Naive thymus-derived CD8-positive, alpha-beta T cell (primary cell): ENCODE results near the gene NKX6-1. TPM values are rescaled to one million over a fixed set of nuclear protein-coding genes. Genes with fewer than 3 reads are reported as not detected.
A peak's percentile ranks its signal among the peaks of the same experiment; 100 is the strongest.

Source experiments
- ATAC-seq, 2 donors: fragments of 150-1000 bp; cut with Tn5 transposase in 1 of 2; sonication (Bioruptor Pico), chemical (Tn5 transposase) in 1 of 2; 1 replicate in 1 of 2; 2 replicates in 1 of 2; pipeline ENCODE4 v1.10.0; 2021; ENCODE audit warnings: mild to moderate bottlenecking in 2 of 2, moderate library complexity in 2 of 2
- POLR2A ChIA-PET: fragments of 350-600 bp; sonication (Branson Sonifier 250); formaldehyde crosslinking; loops from one replicate; lab custom pipeline; 2021; ENCODE audit warnings: antibody characterized with exemption; lab: Charles Lee
- DNase-seq, 10 donors: peaks; one replicate each; pipeline versions ENCODE4 v3.0.0 to v3.0.0-alpha.2; 2020 to 2022
- H3K27ac Mint-ChIP-seq, 10 donors: one replicate each; pipeline ENCODE4 v1.8.0; 2020 to 2022; ENCODE audit warnings: mild to moderate bottlenecking in 10 of 10, mixed read lengths in 10 of 10, moderate library complexity in 4 of 10, inconsistent platforms in 1 of 10
- H3K27me3 Mint-ChIP-seq, 5 donors: one replicate each; pipeline ENCODE4 v1.8.0; 2021 to 2022; ENCODE audit warnings: mixed read lengths in 5 of 5
- H3K36me3 Mint-ChIP-seq, 3 donors: one replicate each; pipeline ENCODE4 v1.8.0; 2020 to 2022; ENCODE audit warnings: mixed read lengths in 3 of 3, mild to moderate bottlenecking in 2 of 3, inconsistent platforms in 1 of 3
- H3K4me1 Mint-ChIP-seq, 4 donors: one replicate each; pipeline ENCODE4 v1.8.0; 2021 to 2022; ENCODE audit warnings: mixed read lengths in 4 of 4
- H3K4me3 Mint-ChIP-seq, 10 donors: one replicate each; pipeline ENCODE4 v1.8.0; 2020 to 2022; ENCODE audit warnings: mild to moderate bottlenecking in 10 of 10, mixed read lengths in 10 of 10, moderate library complexity in 6 of 10, inconsistent platforms in 1 of 10
- H3K9me3 Mint-ChIP-seq, 9 donors: one replicate each; pipeline ENCODE4 v1.8.0; 2020 to 2022; ENCODE audit warnings: mixed read lengths in 9 of 9, mild to moderate bottlenecking in 3 of 9, inconsistent platforms in 1 of 9, moderate library complexity in 1 of 9
- polyA plus RNA-seq, 3 donors: library from polyadenylated mRNA; unstranded; fragments of 300-500 nt; fragmentation: Illumina TruSeq; gene quantifications; one replicate each; pipeline ENCODE4 v1.2.3, GENCODE V29; 2021
- total RNA-seq, 8 experiments: library from RNA in 2 of 8; stranded (reverse) in 2 of 8; gene quantifications; one replicate each; pipeline ENCODE4 v1.2.3 and lab custom pipeline; 2021 to 2026

The NKX6-1 gene
- total and polyA plus RNA-seq, 5 experiments from 2014 or later = not detected

DNA sequence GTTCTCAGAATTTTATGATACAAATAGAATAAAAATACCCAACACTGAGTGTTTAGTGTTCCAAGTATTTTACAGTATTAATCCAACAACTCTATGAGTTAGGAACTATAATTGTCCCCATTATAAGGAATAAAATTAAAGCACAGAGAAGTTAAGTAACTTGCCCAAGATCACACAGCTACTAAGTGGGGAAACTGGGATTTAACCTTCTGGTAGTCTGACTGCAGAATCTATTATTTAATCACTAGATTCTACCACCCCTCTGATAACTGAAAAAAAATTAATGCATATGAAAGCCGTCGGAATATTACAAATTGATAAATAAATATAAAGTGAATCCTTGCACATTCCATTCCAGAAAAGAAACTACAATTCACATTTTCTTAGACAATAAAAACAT is 5.7 kb upstream of the NKX6-1 start:
- Mint-ChIP-seq H3K27ac (no peak overlapping the region), H3K36me3 (peaks cover 7 to 24% (median 8%) of the 10 kb centered on the region in 3 donors), H3K4me3 (no peak overlapping the region), H3K4me1 (peaks cover 2 to 11% (median 6%) of the 10 kb centered on the region in 4 donors), H3K27me3 (peaks cover 65 to 84% (median 75%) of the 10 kb centered on the region in 5 donors), H3K9me3 (peaks cover 0 to 49% (median 9%) of the 10 kb centered on the region in 9 donors)
- POLR2A ChIA-PET = no interaction called here
- ATAC-seq = no peak
- DNase-seq = no peak

DNA sequence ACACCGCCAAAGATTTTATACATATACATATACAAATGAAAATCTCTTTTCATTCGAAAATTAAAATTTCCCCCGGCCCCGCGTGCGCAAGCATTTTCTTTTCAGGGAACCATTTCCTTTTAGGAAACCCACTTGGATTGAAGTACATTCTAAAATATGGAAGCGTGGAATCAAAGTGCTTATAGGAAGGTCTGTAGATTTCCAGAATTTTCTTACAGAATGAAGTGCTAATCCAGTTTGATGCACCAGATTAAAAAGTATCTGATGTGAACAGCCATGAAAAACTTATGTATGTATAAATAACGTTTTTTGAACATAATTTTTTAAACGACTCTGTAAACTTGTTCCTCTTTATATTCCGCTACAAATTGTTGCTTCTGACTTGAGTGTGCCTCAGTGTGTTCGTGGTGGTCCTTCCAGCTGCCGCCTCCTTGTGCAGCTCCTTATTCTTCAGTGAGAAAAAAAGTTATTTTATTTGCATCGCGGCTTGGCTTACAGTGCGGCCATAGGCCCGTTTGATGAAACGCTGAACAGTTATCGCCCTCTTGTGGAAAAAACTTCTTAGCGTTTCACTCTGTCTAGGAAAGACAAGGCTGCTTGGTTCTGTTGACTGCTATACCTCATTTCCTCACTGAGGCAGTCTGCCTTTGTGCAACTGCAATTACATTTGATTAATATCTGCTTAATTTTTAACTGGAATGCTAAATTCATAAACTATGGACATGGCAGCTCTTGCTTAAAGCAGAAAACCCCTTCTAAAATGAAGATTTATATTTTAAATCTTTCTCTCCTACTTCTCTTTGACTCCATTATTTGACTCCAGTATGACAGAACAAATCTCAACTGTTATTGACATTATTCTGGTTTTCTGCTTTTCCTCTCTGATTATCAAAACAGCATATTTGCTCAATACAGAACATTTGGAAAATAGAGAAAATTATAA is 4.7 kb upstream of the NKX6-1 start:
- Mint-ChIP-seq H3K9me3 (peaks cover 0 to 51% (median 9%) of the 10 kb centered on the region in 9 donors), H3K4me1 (peaks cover 5 to 21% (median 14%) of the 10 kb centered on the region in 4 donors), H3K36me3 (peaks cover 8 to 25% (median 12%) of the 10 kb centered on the region in 3 donors), H3K4me3 (no peak overlapping the region), H3K27ac (peak overlapping the region in 1 of 10 donors; percentile 53), H3K27me3 (peaks cover 66 to 89% (median 78%) of the 10 kb centered on the region in 5 donors)
- ATAC-seq (peak; percentile 67 to 68), DNase-seq (peak in 1 of 10 donors; percentile 35)
- POLR2A ChIA-PET = no interaction called here

DNA sequence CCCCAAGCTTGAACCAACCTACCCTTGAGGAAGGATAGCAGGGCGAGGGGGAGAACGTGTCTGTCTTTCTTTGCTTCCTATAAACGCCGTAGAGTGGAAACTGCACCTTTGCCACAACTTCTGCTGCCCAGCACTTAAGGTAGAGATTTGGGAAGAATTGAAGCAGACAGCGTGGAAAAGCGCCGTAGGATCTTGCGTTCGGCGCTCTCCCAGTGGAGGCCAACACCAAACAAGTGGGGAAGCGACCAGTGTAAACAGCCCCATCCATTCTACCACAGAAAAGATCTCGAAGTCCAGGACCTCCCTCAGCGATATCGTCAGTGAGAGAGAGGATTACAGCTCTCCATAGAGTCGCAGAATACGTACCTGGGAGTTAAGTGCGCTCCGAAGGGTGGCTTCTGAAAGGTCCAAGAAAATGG is 3.9 kb upstream of the NKX6-1 start:
- DNase-seq = no peak
- Mint-ChIP-seq H3K4me1 (peaks cover 8 to 27% (median 19%) of the 10 kb centered on the region in 4 donors), H3K27me3 (peaks cover 61 to 88% (median 74%) of the 10 kb centered on the region in 5 donors), H3K9me3 (peaks cover 0 to 51% (median 9%) of the 10 kb centered on the region in 9 donors), H3K4me3 (no peak overlapping the region), H3K36me3 (peaks cover 8 to 25% (median 12%) of the 10 kb centered on the region in 3 donors), H3K27ac (peak overlapping the region in 1 of 10 donors; percentile 35)
- ATAC-seq = no peak
- POLR2A ChIA-PET = no interaction called here

- POLR2A ChIA-PET = no interaction called here
- no peak for DNase-seq
- no peak overlapping the region for H3K4me3 Mint-ChIP-seq
Observed at GRCh38 chr4:84502333-84502954, 3.4 kb upstream of the NKX6-1 start.

DNA sequence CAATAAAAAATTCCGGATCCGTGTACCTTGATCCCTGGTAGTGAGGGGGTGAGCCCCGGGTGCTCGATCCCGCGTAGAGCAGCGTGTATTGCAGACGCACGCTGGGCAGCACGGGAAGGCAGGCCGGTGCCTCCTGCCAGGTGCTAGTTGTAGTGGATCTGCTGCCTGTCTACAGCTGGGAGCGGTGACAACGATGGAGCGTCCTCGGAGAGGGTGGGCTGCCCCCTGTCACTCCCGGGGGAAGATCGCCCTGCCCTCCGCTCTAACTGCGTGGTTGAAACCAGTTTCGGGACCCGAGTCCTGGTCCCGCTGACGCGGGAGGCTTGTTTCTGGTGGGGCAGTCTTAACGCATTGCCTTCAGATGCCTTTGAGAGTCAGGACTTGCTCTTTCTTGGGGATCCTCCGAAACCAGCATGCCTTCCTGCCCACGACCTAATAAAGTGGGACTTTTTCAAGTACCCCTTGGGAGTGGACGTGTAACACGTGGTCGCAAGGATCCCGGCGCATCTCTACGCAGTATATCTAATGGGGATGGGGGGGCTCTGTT is 2.7 kb upstream of the NKX6-1 start:
- DNase-seq (no peak), ATAC-seq (no peak)
- Mint-ChIP-seq H3K27ac (peak overlapping the region in 2 of 10 donors; percentile 2 to 69), H3K4me3 (no peak overlapping the region), H3K36me3 (peaks cover 8 to 25% (median 12%) of the 10 kb centered on the region in 3 donors), H3K4me1 (peaks cover 9 to 33% (median 24%) of the 10 kb centered on the region in 4 donors), H3K9me3 (peaks cover 0 to 51% (median 9%) of the 10 kb centered on the region in 9 donors), H3K27me3 (peaks cover 61 to 86% (median 73%) of the 10 kb centered on the region in 5 donors)
- POLR2A ChIA-PET = no interaction called here

More at GRCh38 chr4:84502333-84502954, 3.4 kb upstream of the NKX6-1 start:
- peaks cover 8 to 25% (median 12%) of the 10 kb centered on the region in 3 donors for H3K36me3 Mint-ChIP-seq
- no peak for ATAC-seq
- H3K9me3 Mint-ChIP-seq = peaks cover 0 to 51% (median 9%) of the 10 kb centered on the region in 9 donors
- peaks cover 8 to 27% (median 19%) of the 10 kb centered on the region in 4 donors for H3K4me1 Mint-ChIP-seq
- H3K27ac Mint-ChIP-seq = peak overlapping the region in 1 of 10 donors; percentile 35
- H3K27me3 Mint-ChIP-seq = peaks cover 56 to 83% (median 69%) of the 10 kb centered on the region in 5 donors

DNA sequence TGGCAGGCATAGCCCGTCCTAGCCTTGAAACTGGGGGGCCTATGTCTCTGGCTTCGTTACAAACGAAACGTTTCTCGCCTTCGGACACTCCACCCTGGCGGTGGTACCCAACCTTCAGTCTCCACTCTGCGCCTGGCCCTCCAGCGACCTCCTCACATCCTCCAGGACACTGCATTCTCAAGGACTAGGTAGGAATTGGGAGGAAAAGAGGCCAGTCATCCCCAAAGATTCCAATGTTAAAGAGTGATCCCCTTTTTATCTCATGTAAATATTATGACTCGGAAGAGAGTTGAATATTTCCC is 2.1 kb upstream of the NKX6-1 start:
- Mint-ChIP-seq H3K27me3 (peaks cover 62 to 87% (median 78%) of the 10 kb centered on the region in 5 donors), H3K27ac (no peak overlapping the region), H3K36me3 (peaks cover 8 to 25% (median 12%) of the 10 kb centered on the region in 3 donors), H3K4me3 (no peak overlapping the region), H3K4me1 (peaks cover 11 to 38% (median 26%) of the 10 kb centered on the region in 4 donors), H3K9me3 (peaks cover 0 to 51% (median 9%) of the 10 kb centered on the region in 9 donors)
- no peak for DNase-seq
- POLR2A ChIA-PET = no interaction called here
- ATAC-seq = no peak

GRCh38 chr4:84500386-84501201 is 1.5 kb upstream of the NKX6-1 start:
- peak overlapping the region in 1 of 10 donors; percentile 14 for H3K27ac Mint-ChIP-seq
- ATAC-seq (no peak), DNase-seq (no peak)
- H3K9me3 Mint-ChIP-seq = peaks cover 0 to 54% (median 10%) of the 10 kb centered on the region in 9 donors
- peaks cover 8 to 26% (median 14%) of the 10 kb centered on the region in 3 donors for H3K36me3 Mint-ChIP-seq
- POLR2A ChIA-PET = no interaction called here
- H3K4me1 Mint-ChIP-seq = peaks cover 11 to 38% (median 26%) of the 10 kb centered on the region in 4 donors
- H3K27me3 Mint-ChIP-seq = peaks cover 62 to 87% (median 78%) of the 10 kb centered on the region in 5 donors
- H3K4me3 Mint-ChIP-seq = peak overlapping the region in 8 of 10 donors; percentile 1 to 90 (median 56)

GRCh38 chr4:84499624-84499982 is 511 bp upstream of the NKX6-1 start:
- no peak for DNase-seq
- POLR2A ChIA-PET = no interaction called here
- Mint-ChIP-seq H3K4me3 (peak overlapping the region in 9 of 10 donors; percentile 22 to 90 (median 63)), H3K36me3 (peaks cover 9 to 32% (median 20%) of the 10 kb centered on the region in 3 donors), H3K4me1 (peaks cover 11 to 38% (median 27%) of the 10 kb centered on the region in 4 donors), H3K27ac (peak overlapping the region in 2 of 10 donors; percentile 5 to 75), H3K9me3 (peaks cover 0 to 62% (median 16%) of the 10 kb centered on the region in 9 donors), H3K27me3 (peaks cover 65 to 92% (median 82%) of the 10 kb centered on the region in 5 donors)
- ATAC-seq = no peak

DNA sequence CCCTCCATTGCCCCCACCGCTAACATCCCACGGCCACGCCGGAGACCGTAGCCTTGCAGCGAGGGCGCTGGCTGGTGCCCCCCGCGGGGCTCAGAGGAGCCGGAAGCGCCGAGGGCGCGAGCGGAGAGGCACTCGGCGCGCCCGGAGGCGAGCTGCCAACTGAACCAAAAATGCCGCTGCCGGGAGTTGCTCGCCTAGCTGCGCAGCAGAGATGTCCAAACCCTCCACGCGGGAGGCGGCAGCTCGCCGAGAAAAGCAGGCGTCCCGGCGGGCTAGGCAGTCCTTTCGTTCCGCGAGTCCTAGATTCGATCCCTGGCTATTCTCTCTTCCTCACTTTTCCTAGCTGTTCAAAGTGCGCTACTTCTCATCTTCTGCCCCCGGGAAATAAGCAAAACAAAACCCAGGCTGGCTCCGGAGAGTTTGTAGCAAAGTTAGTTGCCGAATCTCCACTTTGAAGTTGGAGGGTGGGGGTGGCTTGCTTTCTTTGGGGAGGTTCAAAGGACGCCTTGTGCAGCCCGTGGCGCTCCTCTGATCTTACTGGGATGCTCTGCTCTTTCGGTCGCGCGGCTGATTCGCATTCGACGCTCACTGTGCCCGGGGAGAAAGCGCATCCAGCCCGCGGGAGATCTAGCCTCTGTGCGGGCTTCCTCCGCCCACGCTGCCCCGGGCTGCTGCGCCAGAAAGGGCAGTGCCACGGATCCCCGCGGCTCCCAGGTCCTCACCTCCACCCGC is 723 bp downstream of the NKX6-1 start:
- peak overlapping the region in 5 of 10 donors; percentile 31 to 75 (median 53) for H3K27ac Mint-ChIP-seq
- POLR2A ChIA-PET = no interaction called here

DNA sequence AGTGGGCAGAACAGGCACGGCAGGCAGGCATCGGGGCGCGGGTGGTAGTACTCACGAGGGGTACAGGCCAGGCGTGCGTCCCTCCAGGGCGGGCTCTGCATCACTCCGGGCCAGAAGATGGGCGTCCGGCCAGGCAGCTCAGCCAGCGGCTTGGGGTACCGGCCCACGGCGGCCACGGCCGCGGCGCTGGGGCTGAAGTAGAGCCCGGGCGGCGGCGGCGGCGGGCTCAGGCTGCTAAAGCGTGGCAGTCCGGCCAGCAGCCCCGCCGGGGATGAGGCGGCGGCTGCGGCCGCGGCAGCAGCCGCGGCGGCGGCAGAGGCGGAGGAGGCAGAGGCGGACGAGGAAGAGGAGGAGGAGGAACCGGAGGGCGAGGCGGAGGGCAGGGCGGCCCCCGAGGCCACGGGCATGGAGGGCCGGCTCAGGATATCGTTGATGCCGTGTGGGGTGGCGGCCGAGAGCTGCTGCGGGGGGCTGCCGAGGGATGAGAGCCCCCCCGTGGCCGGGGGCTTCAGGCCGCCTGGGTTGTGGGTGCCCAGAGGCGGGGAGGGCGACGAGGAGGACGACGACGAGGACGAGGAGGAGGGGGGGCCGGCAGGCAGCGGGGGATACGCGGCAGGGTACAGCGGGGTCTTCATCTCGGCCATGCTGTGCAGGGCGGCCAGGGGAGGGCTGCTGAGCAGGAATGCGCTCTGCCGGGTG is 1.4 kb downstream of the NKX6-1 start:
- H3K36me3 Mint-ChIP-seq = peaks cover 16 to 32% (median 22%) of the 10 kb centered on the region in 3 donors
- peak overlapping the region; percentile 19 to 90 (median 74) for H3K4me3 Mint-ChIP-seq
- peaks cover 62 to 92% (median 73%) of the 10 kb centered on the region in 5 donors for H3K27me3 Mint-ChIP-seq
- no peak for DNase-seq
- no peak overlapping the region for H3K27ac Mint-ChIP-seq
- POLR2A ChIA-PET = no interaction called here
- ATAC-seq = no peak
- H3K4me1 Mint-ChIP-seq = peaks cover 13 to 40% (median 31%) of the 10 kb centered on the region in 4 donors
- peaks cover 0 to 57% (median 16%) of the 10 kb centered on the region in 9 donors for H3K9me3 Mint-ChIP-seq

More for the DNA sequence above, 723 bp downstream of the NKX6-1 start:
- Mint-ChIP-seq H3K27me3 (peaks cover 68 to 92% (median 79%) of the 10 kb centered on the region in 5 donors), H3K36me3 (peaks cover 14 to 31% (median 22%) of the 10 kb centered on the region in 3 donors), H3K9me3 (peaks cover 0 to 62% (median 19%) of the 10 kb centered on the region in 9 donors), H3K4me3 (peak overlapping the region; percentile 73 to 90 (median 84)), H3K4me1 (peaks cover 11 to 39% (median 29%) of the 10 kb centered on the region in 4 donors)
- DNase-seq (peak in 3 of 10 donors; percentile 38 to 60 (median 42)), ATAC-seq (peak; percentile 57 to 58)
